GM18909 (cell line): Measurements from ENCODE around the gene GXYLT1.
"Not testable (repeated sequence)": the region's sequence is repeated elsewhere in the genome, so short reads cannot be mapped to it uniquely, and the experiment has no call there.

Experiments used
- ATAC-seq: cut with Tn5 transposase; IDR thresholded peaks from one replicate; pipeline ENCODE4 v1.9.1; 2021; ENCODE audit warnings: mild to moderate bottlenecking; ENCODE audit not compliant: unreplicated experiment, poor library complexity

GXYLT1 gene

GRCh38 chr12:42144408-42145196, at the start of gene GXYLT1:
TSS of gene GXYLT1 (minus strand) at chr12:42144874. CDS start at chr12:42144646, 228 bp downstream.
- ATAC-seq = peak; percentile 94

DNA sequence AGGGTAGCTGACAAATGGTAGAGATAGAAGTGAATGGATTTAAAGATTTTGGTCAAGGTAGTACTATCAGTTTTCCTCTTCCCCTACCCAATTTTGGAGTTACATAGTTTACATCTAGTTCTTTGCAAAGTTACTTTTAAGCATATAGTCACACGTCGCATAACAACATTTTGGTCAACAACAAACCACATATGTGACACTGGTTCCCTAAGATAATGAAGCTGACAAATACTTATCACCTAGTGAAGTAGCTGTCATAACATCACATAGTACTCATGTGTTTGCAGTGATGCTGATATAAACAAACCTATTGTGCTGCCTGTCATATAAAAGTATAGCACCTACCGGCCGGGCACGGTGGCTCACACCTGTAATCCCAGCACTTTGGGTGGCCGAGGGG, 48.0 kb upstream of the GXYLT1 start:
- ATAC-seq = no peak

DNA sequence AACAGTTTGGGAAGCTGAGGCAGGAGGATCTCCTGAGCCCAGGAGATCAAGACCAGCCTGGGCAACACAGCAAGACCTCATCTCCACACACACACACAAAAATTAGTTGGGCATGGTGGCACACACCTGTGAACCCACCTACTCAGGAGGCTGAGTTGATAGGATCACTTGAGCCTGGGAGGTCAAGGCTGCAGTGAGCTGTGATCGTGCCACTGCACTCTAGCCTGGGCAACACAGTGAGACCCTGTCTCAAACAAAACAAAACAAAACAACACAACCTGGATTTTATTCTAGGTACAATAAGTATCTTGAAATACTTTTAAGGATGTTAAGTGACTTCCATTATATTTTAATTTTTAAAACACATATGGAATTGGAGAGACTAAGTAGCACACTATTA, 47.6 kb upstream of the GXYLT1 start:
- ATAC-seq = no peak

DNA sequence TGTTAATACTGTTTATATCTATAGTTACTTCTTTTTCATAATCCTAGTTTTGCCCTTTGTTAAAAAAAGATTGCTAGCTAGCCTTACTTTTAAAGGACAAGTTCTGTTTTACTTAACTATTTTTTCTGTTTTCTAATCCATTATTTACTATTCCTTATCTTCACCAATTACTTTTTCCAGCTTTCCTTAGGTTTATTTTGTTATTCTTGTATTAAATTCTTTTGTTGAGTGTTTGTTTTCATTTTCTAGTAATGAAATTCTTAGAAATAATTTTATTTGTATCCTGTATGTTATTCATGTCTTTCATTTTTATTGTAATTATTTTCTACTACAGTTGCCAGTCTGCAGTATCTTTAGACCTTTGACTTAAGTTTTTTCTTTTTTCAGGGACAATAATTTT, 45.7 kb upstream of the GXYLT1 start:
- no peak for ATAC-seq

DNA sequence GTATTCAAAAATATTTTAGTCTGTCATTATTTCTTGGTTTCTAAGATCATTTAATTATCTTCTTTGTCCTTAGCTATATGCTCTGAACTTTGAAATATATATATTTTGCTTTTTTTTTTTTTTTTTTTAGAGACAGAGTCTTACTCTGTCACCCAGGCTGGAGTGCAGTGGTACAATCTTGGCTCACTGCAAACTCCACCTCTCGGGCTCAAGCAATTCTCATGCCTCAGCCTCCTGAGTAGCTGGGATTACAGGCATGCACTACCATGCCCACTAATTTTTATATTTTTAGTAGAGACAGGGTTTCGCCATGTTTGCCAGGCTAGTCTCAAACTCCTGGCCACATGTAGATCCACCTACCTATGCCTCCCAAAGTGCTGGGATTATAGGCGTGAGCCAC, 43.6 kb upstream of the GXYLT1 start:
- not testable (repeated sequence) for ATAC-seq

DNA sequence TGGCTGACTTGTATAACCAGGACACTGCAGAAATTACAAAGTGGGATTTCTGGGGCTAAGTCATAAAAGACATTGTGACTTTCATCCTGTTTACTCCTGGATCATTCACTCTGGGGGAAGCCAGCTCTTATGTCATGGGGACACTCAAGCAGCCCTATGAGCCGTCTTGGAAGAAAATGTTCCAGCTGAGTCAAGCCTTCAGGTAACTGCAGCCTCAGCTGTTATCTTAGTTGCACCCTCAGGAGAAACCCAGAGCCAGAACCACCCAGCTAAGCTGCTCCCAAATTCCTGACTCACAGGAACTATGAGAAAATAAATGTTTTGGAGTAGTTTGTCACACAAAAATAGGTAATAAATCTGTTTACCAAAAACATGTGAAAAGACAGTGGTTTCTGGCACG, 43.1 kb upstream of the GXYLT1 start:
- no peak for ATAC-seq

DNA sequence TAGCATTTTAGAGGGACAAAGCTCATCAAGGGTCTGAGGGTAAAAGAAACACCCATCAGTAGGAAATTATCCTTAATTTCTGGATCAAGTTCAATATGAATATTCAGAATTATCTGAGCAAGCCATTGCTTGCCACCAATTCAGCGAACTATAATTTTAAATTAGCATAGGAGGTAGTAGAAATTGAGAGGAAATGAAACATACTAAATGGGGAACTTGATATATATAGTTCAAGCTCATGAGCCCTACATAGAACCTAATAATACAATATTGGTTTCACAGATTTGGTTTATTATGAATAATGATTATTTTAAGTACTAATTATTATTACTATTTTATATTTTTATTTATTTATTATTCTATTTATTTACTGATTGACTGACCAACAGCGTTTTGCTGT, 42.1 kb upstream of the GXYLT1 start:
- ATAC-seq = no peak

- no peak for ATAC-seq
Measured at GRCh38 chr12:42182394-42182793, 37.7 kb upstream of the GXYLT1 start.

- no peak for ATAC-seq
Measured at GRCh38 chr12:42180990-42181596, 36.4 kb upstream of the GXYLT1 start.

- ATAC-seq = no peak
Measured at GRCh38 chr12:42178101-42178500, 33.4 kb upstream of the GXYLT1 start.

- no peak for ATAC-seq
Measured at GRCh38 chr12:42174978-42175377, 30.3 kb upstream of the GXYLT1 start.

- ATAC-seq = no peak
Measured at GRCh38 chr12:42173961-42174521, 29.4 kb upstream of the GXYLT1 start.

GRCh38 chr12:42172441-42173210, 28.0 kb upstream of the GXYLT1 start:
- ATAC-seq = no peak

DNA sequence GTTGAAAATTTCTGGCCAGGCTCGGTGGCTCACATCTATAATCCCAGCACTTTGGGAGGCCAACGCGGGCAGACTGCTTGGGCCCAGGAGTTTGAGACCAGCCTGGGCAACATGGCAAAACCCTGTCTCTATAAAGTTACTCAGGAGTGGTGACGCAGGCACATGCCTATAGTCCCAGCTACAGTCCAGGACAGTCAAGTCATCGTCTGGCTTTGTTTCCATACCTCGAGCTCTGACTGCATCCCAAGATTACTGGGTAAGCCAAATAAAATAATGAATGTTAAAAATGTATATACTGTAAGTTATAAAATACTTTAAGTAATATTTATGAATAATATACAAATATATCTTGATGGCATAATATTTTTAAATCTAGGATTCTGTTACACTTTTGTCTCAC, 23.0 kb upstream of the GXYLT1 start:
- no peak for ATAC-seq

GRCh38 chr12:42166501-42166900, 21.8 kb upstream of the GXYLT1 start:
- no peak for ATAC-seq

DNA sequence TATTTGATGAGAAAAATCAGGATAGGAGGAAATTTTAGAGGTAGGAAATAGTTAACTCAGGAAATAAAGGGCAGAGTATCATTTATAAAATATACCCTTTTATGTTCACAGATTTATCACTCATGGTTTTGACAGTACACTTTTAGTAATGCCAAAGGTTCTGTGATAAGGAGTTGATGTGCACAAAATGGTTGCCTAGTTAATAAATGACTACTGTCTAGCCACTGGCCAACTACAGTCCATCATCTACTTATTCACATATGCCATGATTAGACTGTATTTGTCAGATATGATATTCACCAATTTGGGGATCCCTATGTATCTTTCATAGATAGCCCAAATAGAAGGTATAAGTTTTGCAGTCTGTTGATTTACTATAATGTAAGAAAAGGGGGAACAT, 19.2 kb upstream of the GXYLT1 start:
- no peak for ATAC-seq

GRCh38 chr12:42162965-42163364, 18.3 kb upstream of the GXYLT1 start:
- ATAC-seq = no peak

GRCh38 chr12:42162193-42162592, 17.5 kb upstream of the GXYLT1 start:
- ATAC-seq = no peak

DNA sequence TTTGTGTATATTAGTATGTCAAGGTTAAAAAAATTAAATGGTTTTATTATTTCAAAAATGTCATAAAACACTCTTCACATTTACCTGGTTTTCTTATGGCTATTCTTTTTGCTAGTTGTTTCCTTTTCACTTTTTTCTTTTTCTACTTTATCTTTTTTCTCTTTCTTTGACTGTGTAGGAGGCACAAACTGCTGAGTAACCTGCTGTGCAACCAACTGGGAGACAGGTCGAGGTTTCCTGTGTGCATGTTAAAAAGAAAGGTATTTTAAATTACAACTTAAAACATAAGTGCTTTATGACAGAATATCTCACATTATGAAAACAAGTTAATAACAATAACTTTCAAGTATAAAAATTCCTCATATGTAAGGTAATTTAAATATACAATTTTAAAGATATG, 16.9 kb upstream of the GXYLT1 start:
- no peak for ATAC-seq

- no peak for ATAC-seq
Measured at GRCh38 chr12:42156232-42156631, 11.6 kb upstream of the GXYLT1 start.
